ENCODE results near the gene ATF3. TPM values are rescaled to one million over a fixed set of nuclear protein-coding genes. Genes with fewer than 3 reads are reported as not detected.
"Not testable (repeated sequence)": the region's sequence is repeated elsewhere in the genome, so short reads cannot be mapped to it uniquely, and the experiment has no call there.

ATF3 gene
- total RNA-seq, 2 experiments from 2014 or later: 35.4 to 41.3 TPM

GRCh38 chr1:212635141-212635631 lies 26.6 kb downstream of the ATF3 start:
- POLR2A ChIA-PET: interaction anchor here (1.1 kb wide), 1 partner anchor 27 kb away, joined by 3 read pairs; the partner anchor contains the start of gene ATF3
- TF ChIP-seq CTCF (IDR thresholded peaks at IDR 0.05): no peak
- H3K4me3 Mint-ChIP-seq: no peak overlapping the region
- CTCF ChIA-PET: interaction anchor here (1.4 kb wide), 1 partner anchor 8 kb away, joined by 3 read pairs; no protein-coding TSS in a partner anchor
- DNase-seq (no peak), ATAC-seq (peak; percentile 28)
- H3K4me1 Mint-ChIP-seq (ENCODE audit: low read depth): peaks cover 33% of the 10 kb centered on the region
- intact Hi-C loops (cut with micrococcal nuclease): no loop called here
- H3K36me3 Mint-ChIP-seq (ENCODE audit: low read depth): peaks cover 6% of the 10 kb centered on the region
- peaks cover 10% of the 10 kb centered on the region for H3K9me3 Mint-ChIP-seq
- H3K27me3 Mint-ChIP-seq: peaks cover 6% of the 10 kb centered on the region
- peak overlapping the region; percentile 68 for H3K27ac Mint-ChIP-seq

GRCh38 chr1:212637902-212638301 lies 29.3 kb downstream of the ATF3 start:
- no peak for ATAC-seq
- POLR2A ChIA-PET: no interaction called here
- H3K4me3 Mint-ChIP-seq: no peak overlapping the region
- no peak for DNase-seq
- H3K4me1 Mint-ChIP-seq (ENCODE audit: low read depth): peaks cover 33% of the 10 kb centered on the region
- intact Hi-C loops (cut with micrococcal nuclease): no loop called here
- no peak for TF ChIP-seq CTCF (IDR thresholded peaks at IDR 0.05)
- CTCF ChIA-PET: no interaction called here
- peaks cover 2% of the 10 kb centered on the region for H3K27me3 Mint-ChIP-seq
- H3K36me3 Mint-ChIP-seq (ENCODE audit: low read depth): peaks cover 6% of the 10 kb centered on the region
- no peak overlapping the region for H3K27ac Mint-ChIP-seq
- peaks cover 10% of the 10 kb centered on the region for H3K9me3 Mint-ChIP-seq

- Mint-ChIP-seq H3K27ac (no peak overlapping the region), H3K36me3 (ENCODE audit: low read depth) (peaks cover 6% of the 10 kb centered on the region), H3K27me3 (peaks cover 2% of the 10 kb centered on the region), H3K4me1 (ENCODE audit: low read depth) (peaks cover 33% of the 10 kb centered on the region), H3K9me3 (peaks cover 10% of the 10 kb centered on the region), H3K4me3 (no peak overlapping the region)
- intact Hi-C loops (cut with micrococcal nuclease): no loop called here
- ChIA-PET CTCF (interaction anchor here (1.9 kb wide), 1 partner anchor 161 kb away, joined by 6 read pairs; no protein-coding TSS in a partner anchor), POLR2A (no interaction called here)
- no peak for TF ChIP-seq CTCF (IDR thresholded peaks at IDR 0.05)
- ATAC-seq (no peak), DNase-seq (no peak)
Observed at GRCh38 chr1:212638492-212639151, 30.1 kb downstream of the ATF3 start.

- intact Hi-C loops (cut with micrococcal nuclease); H3K27me3 Mint-ChIP-seq; H3K9me3 Mint-ChIP-seq; H3K4me3 Mint-ChIP-seq; DNase-seq; H3K36me3 Mint-ChIP-seq (ENCODE audit: low read depth); ATAC-seq; POLR2A ChIA-PET; H3K27ac Mint-ChIP-seq: not testable (repeated sequence)
- CTCF ChIA-PET: interaction anchor here (1.1 to 2.6 kb wide), 3 partner anchors 25 to 182 kb away, joined by 5 to 10 read pairs (median 6); no protein-coding TSS in a partner anchor
- peaks cover 33% of the 10 kb centered on the region for H3K4me1 Mint-ChIP-seq (ENCODE audit: low read depth)
Observed at GRCh38 chr1:212639524-212639923, 31.0 kb downstream of the ATF3 start.

GRCh38 chr1:212640223-212640878 lies 31.8 kb downstream of the ATF3 start:
- DNase-seq: no peak
- Mint-ChIP-seq H3K27ac (no peak overlapping the region), H3K9me3 (no peaks in the 10 kb centered on the region), H3K4me3 (no peak overlapping the region), H3K4me1 (ENCODE audit: low read depth) (peaks cover 26% of the 10 kb centered on the region), H3K36me3 (ENCODE audit: low read depth) (no peaks in the 10 kb centered on the region), H3K27me3 (peaks cover 3% of the 10 kb centered on the region)
- POLR2A ChIA-PET: interaction anchor here (1.4 kb wide), 1 partner anchor 151 kb away, joined by 4 read pairs; the partner anchor contains the start of gene NSL1
- ATAC-seq: no peak
- intact Hi-C loops (cut with micrococcal nuclease): no loop called here
- TF ChIP-seq CTCF (IDR thresholded peaks at IDR 0.05): no peak
- CTCF ChIA-PET: interaction anchor here (1.1 to 2.6 kb wide), 5 partner anchors 24 to 184 kb away, joined by 4 to 10 read pairs (median 6); no protein-coding TSS in a partner anchor

All from activated CD8-positive, alpha-beta T cell treated with anti-CD3 and anti-CD28 coated beads for 36 hours (primary cell).